ENCODE measurements around the gene ETV6.

GRCh38 chr12:11832093-11832492, 182.6 kb downstream of the ETV6 start:
- TF ChIP-seq POLR2A (IDR thresholded peaks at IDR 0.05) = no peak
- no peak for TF ChIP-seq CTCF (IDR thresholded peaks at IDR 0.05)
